Hepatocyte (in vitro differentiated cells): Measurements from ENCODE around the gene TMEM225B. TPM values are rescaled to one million over a fixed set of nuclear protein-coding genes. Genes with fewer than 3 reads are reported as not detected.
"Not testable (repeated sequence)": the region's sequence is repeated elsewhere in the genome, so short reads cannot be mapped to it uniquely, and the experiment has no call there.

Experiments used
- DNase-seq: peaks from one replicate; pipeline ENCODE4 v3.0.0-alpha.2; 2016; ENCODE audit warnings: low spot score
- H2AFZ ChIP-seq: fragments of 200-600 bp; sonication (generic); 2 replicates; pipeline ENCODE4 v1.6.0; 2016; ENCODE audit warnings: antibody characterized with exemption, mild to moderate bottlenecking
- H3K27ac ChIP-seq: fragments of 200-600 bp; sonication (generic); 2 replicates; pipeline ENCODE4 v1.5.1; 2016; ENCODE audit warnings: mild to moderate bottlenecking
- H3K27me3 ChIP-seq: fragments of 200-600 bp; sonication (generic); 2 replicates; pipeline ENCODE4 v1.6.1; 2016
- H3K36me3 ChIP-seq: fragments of 200-600 bp; sonication (generic); replicated peaks from 2 replicates; pipeline ENCODE4 v1.5.1; 2016; ENCODE audit warnings: low read depth; ENCODE audit not compliant: insufficient read depth
- H3K4me1 ChIP-seq: fragments of 200-600 bp; sonication (generic); 2 replicates; pipeline ENCODE4 v1.5.1; 2016; ENCODE audit warnings: mild to moderate bottlenecking, moderate library complexity; ENCODE audit not compliant: insufficient read depth
- H3K4me2 ChIP-seq: fragments of 200-600 bp; sonication (generic); 2 replicates; pipeline ENCODE4 v1.6.0; 2016
- H3K4me3 ChIP-seq: fragments of 200-600 bp; sonication (generic); 2 replicates; pipeline ENCODE4 v1.5.1; 2016; ENCODE audit warnings: mild to moderate bottlenecking
- H3K79me2 ChIP-seq: fragments of 200-600 bp; sonication (generic); 2 replicates; pipeline ENCODE4 v1.6.0; 2017; ENCODE audit warnings: mild to moderate bottlenecking
- H3K9me2 ChIP-seq: fragments of 200-600 bp; sonication (generic); replicated peaks from 2 replicates; pipeline ENCODE4 v1.6.0; 2017; ENCODE audit warnings: mild to moderate bottlenecking; ENCODE audit not compliant: insufficient read depth
- H3K9me3 ChIP-seq: fragments of 200-600 bp; sonication (generic); 2 replicates; pipeline ENCODE4 v1.5.1; 2016; ENCODE audit warnings: low read depth, mild to moderate bottlenecking
- H4K20me1 ChIP-seq: fragments of 200-600 bp; sonication (generic); 2 replicates; pipeline ENCODE4 v1.6.0; 2016; ENCODE audit warnings: mild to moderate bottlenecking; ENCODE audit not compliant: insufficient read depth, poor library complexity, severe bottlenecking
- EZH2 ChIP-seq: fragments of 200-600 bp; sonication (generic); IDR thresholded peaks from 2 replicates; pipeline ENCODE4 v1.6.1; 2016; ENCODE audit warnings: antibody characterized with exemption, mild to moderate bottlenecking, borderline replicate concordance
- EZH2phosphoT487 ChIP-seq: fragments of 200-600 bp; sonication (generic); IDR thresholded peaks from one replicate; pipeline ENCODE4 v1.6.1; 2018; ENCODE audit warnings: antibody characterized with exemption, mild to moderate bottlenecking, low read depth, moderate library complexity; ENCODE audit not compliant: unreplicated experiment, severe bottlenecking
- WGBS: methylation state at CpG from one replicate; pipeline ENCODE4 v1.1.6; 2016; ENCODE audit warnings: low lambda C conversion rate; ENCODE audit errors: missing lambda C conversion rate; 5-methylcytosine and 5-hydroxymethylcytosine counted together
- polyA plus RNA-seq: library from polyadenylated mRNA; unstranded; fragments of >200 nt; fragmentation: Nextera tagmentation; extraction: Ambion mirVana; gene quantifications from 2 replicates; pipeline ENCODE4 v1.2.1, GENCODE V29; 2016
- total RNA-seq: library from RNA; depleted of rRNA; stranded (reverse); fragments of >200 nt; gene quantifications from 2 replicates; pipeline ENCODE4 v1.2.3, GENCODE V29; 2014
- TF ChIP-seq, protein P1 (sequence below): fragments of 200-600 bp; sonication (generic); IDR thresholded peaks from 2 replicates; pipeline ENCODE4 v1.5.1; 2016; ENCODE audit warnings: antibody characterized with exemption, mild to moderate bottlenecking; ENCODE audit not compliant: poor library complexity

The TMEM225B gene
- total and polyA plus RNA-seq, 2 experiments from 2014 or later: 0.12 to 0.20 TPM

DNA sequence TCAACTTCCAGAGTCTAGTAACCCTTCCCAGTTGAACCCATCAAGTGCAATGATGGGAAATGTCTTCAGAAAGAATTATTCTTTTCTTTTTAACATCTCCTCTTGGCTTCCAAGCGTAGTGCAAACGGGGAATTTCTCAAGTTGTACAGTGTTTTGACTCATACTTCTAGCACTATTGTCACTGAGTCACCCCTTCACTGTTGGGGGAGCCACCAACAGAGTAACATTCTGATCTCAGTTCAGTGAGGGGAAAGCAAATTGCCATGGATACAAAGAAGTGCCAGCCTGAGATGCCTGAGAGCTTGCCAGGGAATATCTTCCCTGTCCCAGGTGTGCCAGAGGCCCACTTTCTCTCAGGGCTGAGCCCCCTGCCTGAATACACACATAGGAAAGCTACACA lies 50.8 kb downstream of the TMEM225B start:
- H3K4me1 ChIP-seq: no peaks in the 10 kb centered on the region
- WGBS: 93% methylated on average over 2 of the region's 2 CpGs

DNA sequence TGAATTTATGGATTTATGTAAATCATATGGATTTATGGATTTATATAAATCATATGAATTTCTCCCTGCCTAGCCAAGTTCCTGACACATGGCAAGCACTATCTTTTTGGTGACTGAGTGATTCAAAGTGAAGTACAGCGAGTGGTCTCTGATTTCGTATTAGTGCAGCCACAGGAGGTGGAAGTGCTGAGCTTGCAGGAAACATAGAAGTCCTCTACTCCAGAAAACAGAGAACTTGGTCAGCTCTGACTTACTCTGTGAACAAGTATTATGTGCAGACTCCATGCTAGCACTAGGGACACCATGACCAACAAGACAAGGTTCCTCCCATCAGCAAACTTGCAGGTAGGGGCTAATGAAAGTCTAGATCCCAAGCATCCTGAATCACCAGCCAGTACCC lies 53.2 kb downstream of the TMEM225B start:
- Histone ChIP-seq H3K4me1 (no peaks in the 10 kb centered on the region), H3K79me2 (no peaks in the 10 kb centered on the region), H3K36me3 (no peaks in the 10 kb centered on the region), H3K9me3 (no peaks in the 10 kb centered on the region), H3K27ac (no peak overlapping the region), H2AFZ (no peak overlapping the region), H3K9me2 (no peaks in the 10 kb centered on the region), H3K4me2 (no peak overlapping the region), H3K27me3 (no peaks in the 10 kb centered on the region), H4K20me1 (no peaks in the 10 kb centered on the region), H3K4me3 (no peak overlapping the region)
- 97% methylated on average over 2 of the region's 2 CpGs for WGBS
- TF ChIP-seq EZH2phosphoT487 (no peak), EZH2 (no peak)
- TF ChIP-seq, protein P1, sequence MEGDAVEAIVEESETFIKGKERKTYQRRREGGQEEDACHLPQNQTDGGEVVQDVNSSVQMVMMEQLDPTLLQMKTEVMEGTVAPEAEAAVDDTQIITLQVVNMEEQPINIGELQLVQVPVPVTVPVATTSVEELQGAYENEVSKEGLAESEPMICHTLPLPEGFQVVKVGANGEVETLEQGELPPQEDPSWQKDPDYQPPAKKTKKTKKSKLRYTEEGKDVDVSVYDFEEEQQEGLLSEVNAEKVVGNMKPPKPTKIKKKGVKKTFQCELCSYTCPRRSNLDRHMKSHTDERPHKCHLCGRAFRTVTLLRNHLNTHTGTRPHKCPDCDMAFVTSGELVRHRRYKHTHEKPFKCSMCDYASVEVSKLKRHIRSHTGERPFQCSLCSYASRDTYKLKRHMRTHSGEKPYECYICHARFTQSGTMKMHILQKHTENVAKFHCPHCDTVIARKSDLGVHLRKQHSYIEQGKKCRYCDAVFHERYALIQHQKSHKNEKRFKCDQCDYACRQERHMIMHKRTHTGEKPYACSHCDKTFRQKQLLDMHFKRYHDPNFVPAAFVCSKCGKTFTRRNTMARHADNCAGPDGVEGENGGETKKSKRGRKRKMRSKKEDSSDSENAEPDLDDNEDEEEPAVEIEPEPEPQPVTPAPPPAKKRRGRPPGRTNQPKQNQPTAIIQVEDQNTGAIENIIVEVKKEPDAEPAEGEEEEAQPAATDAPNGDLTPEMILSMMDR: no peak
- DNase-seq: no peak

More for the DNA sequence above, 50.8 kb downstream of the TMEM225B start:
- Histone ChIP-seq H3K36me3 (no peaks in the 10 kb centered on the region), H4K20me1 (no peaks in the 10 kb centered on the region), H2AFZ (no peak overlapping the region), H3K9me2 (no peaks in the 10 kb centered on the region), H3K79me2 (no peaks in the 10 kb centered on the region), H3K27ac (no peak overlapping the region), H3K4me2 (no peak overlapping the region), H3K4me3 (no peak overlapping the region), H3K27me3 (no peaks in the 10 kb centered on the region), H3K9me3 (peaks cover 8% of the 10 kb centered on the region)
- no peak for DNase-seq
- TF ChIP-seq EZH2phosphoT487 (no peak), EZH2 (no peak)
- TF ChIP-seq, protein P1: no peak

DNA sequence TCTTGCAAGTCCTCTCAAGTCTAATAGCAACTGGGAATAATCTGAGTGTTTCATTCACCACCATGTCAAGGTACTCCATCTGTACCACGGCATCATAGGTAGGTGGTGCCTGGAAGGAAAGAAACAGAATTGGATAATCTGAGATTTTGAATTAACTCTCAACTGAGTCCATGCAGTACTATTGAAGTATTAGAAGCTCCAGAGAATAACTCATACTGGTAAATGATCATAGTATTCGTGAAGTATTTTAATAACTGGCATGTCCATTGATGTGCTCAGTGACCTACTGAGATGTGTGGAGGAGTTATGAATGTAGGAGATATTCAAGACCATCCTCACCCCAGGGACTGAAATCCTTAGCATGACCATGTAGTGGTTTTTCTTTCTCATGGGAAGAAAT lies 54.6 kb downstream of the TMEM225B start:
- WGBS: 96% methylated on average over 2 of the region's 2 CpGs
- TF ChIP-seq, protein P1: no peak
- TF ChIP-seq EZH2phosphoT487 (no peak), EZH2 (no peak)
- Histone ChIP-seq H4K20me1 (no peaks in the 10 kb centered on the region), H3K9me2 (no peaks in the 10 kb centered on the region), H3K36me3 (no peaks in the 10 kb centered on the region), H2AFZ (no peak overlapping the region), H3K4me2 (no peak overlapping the region), H3K4me1 (no peaks in the 10 kb centered on the region), H3K9me3 (no peaks in the 10 kb centered on the region), H3K79me2 (no peaks in the 10 kb centered on the region), H3K27me3 (no peaks in the 10 kb centered on the region), H3K27ac (no peak overlapping the region), H3K4me3 (no peak overlapping the region)
- DNase-seq: no peak

DNA sequence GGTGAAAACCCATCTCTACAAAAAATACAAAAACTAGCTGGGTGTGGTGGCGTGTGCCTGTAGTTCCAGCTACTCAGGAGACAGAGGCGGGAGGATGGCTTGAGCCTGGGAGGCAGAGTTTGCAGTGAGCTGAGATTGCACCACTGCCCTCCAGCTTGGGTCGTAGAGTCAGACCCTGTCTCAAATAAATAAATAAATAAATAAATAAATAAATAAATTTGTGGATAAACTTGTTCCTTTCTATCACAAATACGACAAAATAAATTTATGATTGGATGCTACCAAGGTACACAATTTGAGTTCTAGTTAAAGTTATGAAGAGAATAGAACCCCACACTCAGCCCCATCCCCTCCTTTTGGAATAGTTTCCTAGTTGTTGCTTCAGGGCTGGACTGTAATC lies 55.2 kb downstream of the TMEM225B start:
- DNase-seq, H3K4me3 ChIP-seq, H3K27ac ChIP-seq, H3K27me3 ChIP-seq, H3K9me3 ChIP-seq, H2AFZ ChIP-seq, H3K79me2 ChIP-seq, H3K4me2 ChIP-seq, H4K20me1 ChIP-seq, H3K4me1 ChIP-seq, H3K36me3 ChIP-seq, H3K9me2 ChIP-seq: not testable (repeated sequence)
- WGBS: 89% methylated on average over 4 of the region's 4 CpGs
